Prostate gland (tissue), 2 donors: ENCODE results near the gene APBA3. TPM values are rescaled to one million over a fixed set of nuclear protein-coding genes. Genes with fewer than 3 reads are reported as not detected.

Source experiments
- DNase-seq: peaks from one replicate; pipeline ENCODE4 v3.0.0-alpha.2; 2019; ENCODE audit warnings: low spot score
- H3K27ac ChIP-seq, 2 donors: fragments of 200-600 bp; sonication (generic); 2 replicates each; pipeline ENCODE4 v1.5.1; 2017 to 2019
- H3K27me3 ChIP-seq: fragments of 200-600 bp; sonication (generic); replicated peaks from 2 replicates; pipeline ENCODE4 v1.5.1; 2019; ENCODE audit not compliant: insufficient read depth
- H3K36me3 ChIP-seq, 2 donors: fragments of 200-600 bp; sonication (generic); 1 replicate in 1 of 2; 2 replicates in 1 of 2; pipeline versions ENCODE4 v1.5.1 to v1.8.1; 2017 to 2019
- H3K4me1 ChIP-seq: fragments of 200-600 bp; sonication (generic); replicated peaks from 2 replicates; pipeline ENCODE4 v1.5.1; 2019
- H3K4me3 ChIP-seq, 2 donors: fragments of 200-600 bp; sonication (generic); 2 replicates each; pipeline ENCODE4 v1.5.1; 2017 to 2019
- H3K9me3 ChIP-seq: fragments of 200-600 bp; sonication (generic); 2 replicates; pipeline ENCODE4 v1.5.1; 2017
- POLR2A ChIP-seq: fragments of 450-650 bp; IDR thresholded peaks from one replicate; pipeline ENCODE4 v1.6.1; 2016; ENCODE audit warnings: antibody characterized with exemption, mild to moderate bottlenecking
- POLR2AphosphoS5 ChIP-seq: sonication (generic); formaldehyde crosslinking; IDR thresholded peaks from one replicate; pipeline ENCODE4 v1.6.1; 2017; ENCODE audit warnings: antibody characterized with exemption
- WGBS: methylation state at CpG from one replicate; pipeline ENCODE4 v1.1.5; 2018; 5-methylcytosine and 5-hydroxymethylcytosine counted together
- intact Hi-C: fragments of 100-400 bp; cut with DNase I; formaldehyde crosslinking; loops from one replicate; pipeline ENCODE4 v1.14.2; 2022
- total RNA-seq, 2 donors: library from RNA; depleted of rRNA; stranded (reverse); fragments of >200 nt; gene quantifications; one replicate each; pipeline ENCODE4 v1.1.0, GENCODE V29; 2016
- TF ChIP-seq, protein P1 (sequence below), 4 experiments: fragments of 200-600 bp in 2 of 4; fragments of 450-650 bp in 2 of 4; sonication (generic) in 2 of 4; IDR thresholded peaks; 1 replicate in 3 of 4; 2 replicates in 1 of 4; pipeline ENCODE4 v1.5.1; 2016 to 2019; ENCODE audit warnings: antibody characterized with exemption in 4 of 4, mild to moderate bottlenecking in 2 of 4, moderate library complexity in 2 of 4

The APBA3 gene
- total RNA-seq, 2 donors from 2014 or later: 45.7 to 63.8 TPM

DNA sequence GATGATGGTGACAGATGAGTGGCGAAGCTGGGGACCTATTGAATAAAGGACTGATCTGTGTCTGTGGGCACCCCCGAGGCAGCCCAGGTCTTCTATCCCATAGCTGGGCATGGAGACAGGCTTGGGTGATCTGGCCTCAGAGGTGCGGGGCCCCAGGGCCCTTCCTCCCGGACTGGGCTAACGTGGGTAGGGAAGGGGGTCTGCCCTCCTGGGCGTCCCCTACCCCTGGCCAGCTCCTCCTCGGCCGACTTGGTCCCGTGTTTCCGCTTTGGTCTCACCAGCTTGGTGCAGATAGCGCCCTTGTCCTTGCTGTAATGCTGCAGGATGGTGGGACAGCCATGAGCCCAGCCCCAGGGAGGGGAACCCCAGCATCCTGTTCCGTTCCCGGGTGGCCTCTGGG is 21.4 kb upstream of the APBA3 start:
- WGBS: 86% methylated on average over 13 of the region's 13 CpGs
- Histone ChIP-seq H3K4me3 (no peak overlapping the region), H3K27ac (no peak overlapping the region), H3K4me1 (no peaks in the 10 kb centered on the region), H3K36me3 (no peaks in the 10 kb centered on the region), H3K9me3 (no peaks in the 10 kb centered on the region), H3K27me3 (peaks cover 2% of the 10 kb centered on the region)
- no peak for TF ChIP-seq POLR2AphosphoS5
- no peak for TF ChIP-seq POLR2A
- TF ChIP-seq, protein P1, sequence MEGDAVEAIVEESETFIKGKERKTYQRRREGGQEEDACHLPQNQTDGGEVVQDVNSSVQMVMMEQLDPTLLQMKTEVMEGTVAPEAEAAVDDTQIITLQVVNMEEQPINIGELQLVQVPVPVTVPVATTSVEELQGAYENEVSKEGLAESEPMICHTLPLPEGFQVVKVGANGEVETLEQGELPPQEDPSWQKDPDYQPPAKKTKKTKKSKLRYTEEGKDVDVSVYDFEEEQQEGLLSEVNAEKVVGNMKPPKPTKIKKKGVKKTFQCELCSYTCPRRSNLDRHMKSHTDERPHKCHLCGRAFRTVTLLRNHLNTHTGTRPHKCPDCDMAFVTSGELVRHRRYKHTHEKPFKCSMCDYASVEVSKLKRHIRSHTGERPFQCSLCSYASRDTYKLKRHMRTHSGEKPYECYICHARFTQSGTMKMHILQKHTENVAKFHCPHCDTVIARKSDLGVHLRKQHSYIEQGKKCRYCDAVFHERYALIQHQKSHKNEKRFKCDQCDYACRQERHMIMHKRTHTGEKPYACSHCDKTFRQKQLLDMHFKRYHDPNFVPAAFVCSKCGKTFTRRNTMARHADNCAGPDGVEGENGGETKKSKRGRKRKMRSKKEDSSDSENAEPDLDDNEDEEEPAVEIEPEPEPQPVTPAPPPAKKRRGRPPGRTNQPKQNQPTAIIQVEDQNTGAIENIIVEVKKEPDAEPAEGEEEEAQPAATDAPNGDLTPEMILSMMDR (IDR thresholded peaks at IDR 0.05): no peak
- DNase-seq: no peak
- intact Hi-C loops: no loop called here

GRCh38 chr19:3782330-3782729 is 20.8 kb upstream of the APBA3 start:
- WGBS: 96% methylated on average over 1 of the region's 1 CpG
- no peaks in the 10 kb centered on the region for H3K36me3 ChIP-seq
- no peak overlapping the region for H3K4me3 ChIP-seq
- intact Hi-C loops: no loop called here
- no peak for DNase-seq
- no peaks in the 10 kb centered on the region for H3K4me1 ChIP-seq
- no peaks in the 10 kb centered on the region for H3K9me3 ChIP-seq
- TF ChIP-seq POLR2A (no peak), POLR2AphosphoS5 (no peak)
- TF ChIP-seq, protein P1 (IDR thresholded peaks at IDR 0.05): no peak
- no peak overlapping the region for H3K27ac ChIP-seq
- peaks cover 2% of the 10 kb centered on the region for H3K27me3 ChIP-seq

DNA sequence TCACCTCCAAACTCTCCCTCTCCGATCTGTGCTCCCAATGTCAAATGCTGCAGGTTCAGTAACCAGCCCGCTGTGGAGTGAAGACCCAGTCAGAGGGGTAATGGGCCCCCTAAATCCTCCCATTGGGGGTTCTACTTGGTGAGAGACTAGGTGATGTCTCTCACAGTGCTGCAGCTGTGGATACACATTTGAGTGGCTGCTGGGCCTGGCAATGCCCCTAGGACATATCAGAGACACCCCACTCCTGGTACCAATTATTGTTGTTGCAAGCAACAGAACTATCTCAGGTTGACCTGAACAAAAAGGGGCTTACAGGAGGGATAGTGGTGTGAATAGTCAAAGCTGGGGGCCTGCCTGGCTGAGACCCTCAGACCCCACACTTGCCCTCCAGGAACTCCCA is 20.1 kb upstream of the APBA3 start:
- no peaks in the 10 kb centered on the region for H3K9me3 ChIP-seq
- no peak overlapping the region for H3K27ac ChIP-seq
- no peak overlapping the region for H3K4me3 ChIP-seq
- WGBS: 100% methylated on average over 2 of the region's 2 CpGs
- no peaks in the 10 kb centered on the region for H3K4me1 ChIP-seq
- no peak for DNase-seq
- intact Hi-C loops: no loop called here
- H3K36me3 ChIP-seq: no peaks in the 10 kb centered on the region
- TF ChIP-seq, protein P1 (IDR thresholded peaks at IDR 0.05): no peak
- TF ChIP-seq POLR2A: no peak
- TF ChIP-seq POLR2AphosphoS5: no peak
- H3K27me3 ChIP-seq: peaks cover 2% of the 10 kb centered on the region

GRCh38 chr19:3780786-3781304 is 19.4 kb upstream of the APBA3 start:
- DNase-seq: no peak
- Histone ChIP-seq H3K4me3 (no peak overlapping the region), H3K36me3 (no peaks in the 10 kb centered on the region), H3K27me3 (peaks cover 2% of the 10 kb centered on the region), H3K9me3 (no peaks in the 10 kb centered on the region), H3K4me1 (no peaks in the 10 kb centered on the region), H3K27ac (no peak overlapping the region)
- intact Hi-C loops: no loop called here
- TF ChIP-seq POLR2AphosphoS5 (no peak), POLR2A (no peak)
- TF ChIP-seq, protein P1 (IDR thresholded peaks at IDR 0.05): no peak
- WGBS: 82% methylated on average over 9 of the region's 9 CpGs

- 76% methylated on average over 44 of the region's 44 CpGs for WGBS
- Histone ChIP-seq H3K36me3 (no peaks in the 10 kb centered on the region), H3K9me3 (no peaks in the 10 kb centered on the region), H3K4me1 (no peaks in the 10 kb centered on the region), H3K27ac (no peak overlapping the region), H3K4me3 (no peak overlapping the region), H3K27me3 (peaks cover 2% of the 10 kb centered on the region)
- intact Hi-C loops: no loop called here
- TF ChIP-seq POLR2A: no peak
- TF ChIP-seq, protein P1 (IDR thresholded peaks at IDR 0.05): no peak
- no peak for TF ChIP-seq POLR2AphosphoS5
- DNase-seq: no peak
These were observed 17.6 kb upstream of the APBA3 start for GRCh38 chr19:3778899-3779723.
